ENCODE data around the gene NCR3LG1. TPM values are rescaled to one million over a fixed set of nuclear protein-coding genes. Genes with fewer than 3 reads are reported as not detected.

Gene NCR3LG1
- polyA plus RNA-seq, 2 of the 4 experiments (the other 2 are of a cell fraction) = 1.1 to 2.4 TPM

DNA sequence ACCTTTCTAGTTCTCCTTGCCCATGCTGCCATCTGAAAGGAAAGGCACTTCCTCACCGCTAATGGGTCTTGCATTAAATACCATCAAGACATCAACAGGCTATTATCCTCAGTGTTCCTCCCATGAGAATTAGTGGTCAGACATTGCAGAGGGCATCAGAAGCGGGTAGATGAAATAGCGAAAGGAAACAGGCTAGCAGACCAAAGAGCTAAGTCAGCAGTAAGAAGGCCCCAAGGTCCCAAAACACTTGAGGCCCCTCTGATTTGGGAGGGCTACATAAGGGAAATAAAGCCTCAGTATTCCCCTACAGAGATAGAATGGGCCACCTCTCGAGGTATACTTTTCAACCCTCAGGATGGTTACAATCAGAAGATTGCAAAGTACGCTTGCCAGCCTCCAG, 23.9 kb downstream of the NCR3LG1 start:
- DNase-seq (ENCODE audit: low read depth in 1 of 2, low spot score in 1 of 2) (no peak), ATAC-seq (no peak), FAIRE-seq (no peak)
- TF ChIP-seq RARB (CRISPR knock-in tag; IDR thresholded peaks at IDR 0.05) (no peak), MAFK (IDR thresholded peaks at IDR 0.05; ENCODE audit: partially characterized antibody) (peak; percentile 18), FOSL2 (IDR thresholded peaks at IDR 0.05) (no peak), FOSL2 (CRISPR knock-in tag; IDR thresholded peaks at IDR 0.05) (no peak)
- ChIA-PET CTCF (interaction anchor here (0.6 to 21.5 kb wide), 3 partner anchors 8 to 138 kb away, joined by 3 to 1119 read pairs (median 18); no protein-coding TSS in a partner anchor), POLR2A (no interaction called here)
- no peak overlapping the region for H3K4me2 ChIP-seq
- H3K4me1 ChIP-seq = no peaks in the 10 kb centered on the region
- WGBS (ENCODE audit: missing lambda C conversion rate) = 82% methylated on average over 5 of the region's 5 CpGs
- H3K4me3 ChIP-seq = no peak overlapping the region
- no peak overlapping the region for H3K27ac ChIP-seq
- peaks cover 20% of the 10 kb centered on the region for H3K9me3 ChIP-seq

- POLR2A ChIA-PET = no interaction called here
- WGBS (ENCODE audit: missing lambda C conversion rate) = 69% methylated on average over 3 of the region's 3 CpGs
- TF ChIP-seq MAFK (IDR thresholded peaks at IDR 0.05; ENCODE audit: partially characterized antibody) (no peak), MAX (IDR thresholded peaks at IDR 0.05) (no peak), ELK1 (IDR thresholded peaks at IDR 0.05; ENCODE audit: low read depth, low read length) (no peak), RARB (CRISPR knock-in tag; IDR thresholded peaks at IDR 0.05) (no peak), KDM1A (IDR thresholded peaks at IDR 0.05; ENCODE audit: low read depth) (no peak), EP300 (IDR thresholded peaks at IDR 0.05) (no peak), RAD21 (conservative IDR thresholded peaks at IDR 0.05 in 1 of 2, IDR thresholded peaks at IDR 0.05 in 1 of 2) (no peak), BHLHE40 (IDR thresholded peaks at IDR 0.05; ENCODE audit: low read depth, low read length) (no peak), FOXS1 (CRISPR knock-in tag; IDR thresholded peaks at IDR 0.05) (no peak), FOSL2 (IDR thresholded peaks at IDR 0.05) (no peak), FOSL2 (CRISPR knock-in tag; IDR thresholded peaks at IDR 0.05) (no peak)
- TF ChIP-seq, protein P1, sequence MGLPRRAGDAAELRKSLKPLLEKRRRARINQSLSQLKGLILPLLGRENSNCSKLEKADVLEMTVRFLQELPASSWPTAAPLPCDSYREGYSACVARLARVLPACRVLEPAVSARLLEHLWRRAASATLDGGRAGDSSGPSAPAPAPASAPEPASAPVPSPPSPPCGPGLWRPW (IDR thresholded peaks at IDR 0.05) = no peak
- peaks cover 18% of the 10 kb centered on the region for H3K9me3 ChIP-seq
- H3K4me3 ChIP-seq = no peak overlapping the region
- CTCF ChIA-PET = interaction anchor here (3.4 to 21.5 kb wide), 2 partner anchors 12 to 137 kb away, joined by 10 to 1119 read pairs; partner anchors contain the start of gene KCNJ11
- no peaks in the 10 kb centered on the region for H3K4me1 ChIP-seq
- ATAC-seq = no peak
- no peak for FAIRE-seq
- H3K4me2 ChIP-seq = no peak overlapping the region
- no peak for DNase-seq (ENCODE audit: low read depth in 1 of 2, low spot score in 1 of 2)
- no peak overlapping the region for H3K27ac ChIP-seq
Measured at GRCh38 chr11:17376493-17376892, 24.9 kb downstream of the NCR3LG1 start.

DNA sequence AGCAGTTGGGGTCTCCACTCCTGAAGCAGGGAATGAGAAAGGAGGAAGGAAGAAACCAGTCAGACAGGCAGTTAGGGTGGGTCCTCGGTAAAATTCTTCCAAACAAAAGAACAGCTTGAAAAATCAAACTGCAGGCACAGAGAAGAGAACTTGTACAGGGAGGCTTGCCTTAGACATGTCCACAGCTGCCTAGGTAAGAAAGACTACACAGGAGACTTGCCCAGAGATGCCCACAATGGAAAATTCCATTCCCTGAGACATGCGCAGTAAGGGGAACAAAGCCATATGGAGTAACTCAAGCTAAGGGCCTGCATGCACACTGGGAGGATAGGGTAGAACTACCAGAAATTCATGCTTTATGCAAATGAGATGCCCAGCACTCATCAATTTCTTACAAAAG, 27.1 kb downstream of the NCR3LG1 start:
- WGBS (ENCODE audit: missing lambda C conversion rate) = 46% methylated on average over 2 of the region's 2 CpGs
- POLR2A ChIA-PET = no interaction called here
- no peak overlapping the region for H3K27ac ChIP-seq
- H3K4me1 ChIP-seq = no peaks in the 10 kb centered on the region
- FAIRE-seq = no peak
- ATAC-seq = no peak
- no peak for DNase-seq (ENCODE audit: low read depth in 1 of 2, low spot score in 1 of 2)
- H3K4me3 ChIP-seq = no peak overlapping the region
- TF ChIP-seq ZSCAN20 (CRISPR knock-in tag; IDR thresholded peaks at IDR 0.05) = no peak
- TF ChIP-seq CEBPB (IDR thresholded peaks at IDR 0.05) = no peak
- TF ChIP-seq, protein P1 (IDR thresholded peaks at IDR 0.05) = no peak
- no peak for TF ChIP-seq FOXS1 (CRISPR knock-in tag; IDR thresholded peaks at IDR 0.05)
- no peak for TF ChIP-seq GATA3 (IDR thresholded peaks at IDR 0.05; ENCODE audit: borderline replicate concordance)
- TF ChIP-seq POLR2AphosphoS2 (conservative IDR thresholded peaks at IDR 0.05; ENCODE audit: low read length) = no peak
- no peak for TF ChIP-seq FOSB (CRISPR knock-in tag; IDR thresholded peaks at IDR 0.05)
- TF ChIP-seq KDM5A (IDR thresholded peaks at IDR 0.05) = no peak
- TF ChIP-seq, protein P2, sequence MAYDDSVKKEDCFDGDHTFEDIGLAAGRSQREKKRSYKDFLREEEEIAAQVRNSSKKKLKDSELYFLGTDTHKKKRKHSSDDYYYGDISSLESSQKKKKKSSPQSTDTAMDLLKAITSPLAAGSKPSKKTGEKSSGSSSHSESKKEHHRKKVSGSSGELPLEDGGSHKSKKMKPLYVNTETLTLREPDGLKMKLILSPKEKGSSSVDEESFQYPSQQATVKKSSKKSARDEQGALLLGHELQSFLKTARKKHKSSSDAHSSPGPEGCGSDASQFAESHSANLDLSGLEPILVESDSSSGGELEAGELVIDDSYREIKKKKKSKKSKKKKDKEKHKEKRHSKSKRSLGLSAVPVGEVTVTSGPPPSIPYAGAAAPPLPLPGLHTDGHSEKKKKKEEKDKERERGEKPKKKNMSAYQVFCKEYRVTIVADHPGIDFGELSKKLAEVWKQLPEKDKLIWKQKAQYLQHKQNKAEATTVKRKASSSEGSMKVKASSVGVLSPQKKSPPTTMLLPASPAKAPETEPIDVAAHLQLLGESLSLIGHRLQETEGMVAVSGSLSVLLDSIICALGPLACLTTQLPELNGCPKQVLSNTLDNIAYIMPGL (CRISPR knock-in tag; IDR thresholded peaks at IDR 0.05; ENCODE audit: borderline replicate concordance) = no peak
- no peak for TF ChIP-seq EHF (CRISPR knock-in tag; IDR thresholded peaks at IDR 0.05)
- TF ChIP-seq BHLHE40 (IDR thresholded peaks at IDR 0.05; ENCODE audit: low read depth, low read length) = no peak
- TF ChIP-seq, protein P3, sequence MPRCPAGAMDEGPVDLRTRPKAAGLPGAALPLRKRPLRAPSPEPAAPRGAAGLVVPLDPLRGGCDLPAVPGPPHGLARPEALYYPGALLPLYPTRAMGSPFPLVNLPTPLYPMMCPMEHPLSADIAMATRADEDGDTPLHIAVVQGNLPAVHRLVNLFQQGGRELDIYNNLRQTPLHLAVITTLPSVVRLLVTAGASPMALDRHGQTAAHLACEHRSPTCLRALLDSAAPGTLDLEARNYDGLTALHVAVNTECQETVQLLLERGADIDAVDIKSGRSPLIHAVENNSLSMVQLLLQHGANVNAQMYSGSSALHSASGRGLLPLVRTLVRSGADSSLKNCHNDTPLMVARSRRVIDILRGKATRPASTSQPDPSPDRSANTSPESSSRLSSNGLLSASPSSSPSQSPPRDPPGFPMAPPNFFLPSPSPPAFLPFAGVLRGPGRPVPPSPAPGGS (IDR thresholded peaks at IDR 0.05) = no peak
- TF ChIP-seq RAD21 (conservative IDR thresholded peaks at IDR 0.05 in 1 of 2, IDR thresholded peaks at IDR 0.05 in 1 of 2) = no peak
- no peak for TF ChIP-seq TFCP2L1 (CRISPR knock-in tag; IDR thresholded peaks at IDR 0.05)
- no peak for TF ChIP-seq JUN (IDR thresholded peaks at IDR 0.05)
- H3K4me2 ChIP-seq = no peak overlapping the region
- CTCF ChIA-PET = interaction anchor here (0.6 to 21.5 kb wide), 6 partner anchors 10 to 149 kb away, joined by 3 to 1119 read pairs (median 7); partner anchors contain the start of gene KCNJ11
- H3K9me3 ChIP-seq = 0 out of 3 replicates have a peak, but pooled peaks cover 5% of the 10 kb centered on the region

All from A549 (cell line).